Mesothelial cell of epicardium (in vitro differentiated cells): Measurements from ENCODE around the gene GNAT1. TPM values are rescaled to one million over a fixed set of nuclear protein-coding genes. Genes with fewer than 3 reads are reported as not detected.

ENCODE experiments used
- DNase-seq, 2 experiments: peaks; one replicate each; pipeline ENCODE4 v3.0.0; 2021; ENCODE audit warnings: low spot score in 2 of 2; ENCODE audit not compliant: unreplicated experiment in 2 of 2
- H3K27ac Mint-ChIP-seq: 2 replicates; pipeline ENCODE4 v1.8.0; 2021; ENCODE audit warnings: mixed read lengths
- H3K27me3 Mint-ChIP-seq: 2 replicates; pipeline ENCODE4 v1.8.0; 2021; ENCODE audit warnings: low read depth, mixed read lengths
- H3K36me3 Mint-ChIP-seq: 2 replicates; pipeline ENCODE4 v1.8.0; 2021; ENCODE audit warnings: mixed read lengths
- H3K4me1 Mint-ChIP-seq: 2 replicates; pipeline ENCODE4 v1.8.0; 2021; ENCODE audit warnings: mixed read lengths
- H3K4me3 Mint-ChIP-seq: 2 replicates; pipeline ENCODE4 v1.8.0; 2021; ENCODE audit warnings: mild to moderate bottlenecking, moderate library complexity, mixed read lengths
- H3K9me3 Mint-ChIP-seq: 2 replicates; pipeline ENCODE4 v1.8.0; 2021; ENCODE audit warnings: mixed read lengths
- total RNA-seq: library from RNA; stranded (reverse); gene quantifications from 3 replicates; pipeline ENCODE4 v1.2.1, GENCODE V29; 2021
- TF ChIP-seq, protein P1 (sequence below): fragments of 200-600 bp; sonication (generic); IDR thresholded peaks from one replicate; pipeline ENCODE4 v1.5.0; 2021; ENCODE audit warnings: antibody characterized with exemption; ENCODE audit not compliant: unreplicated experiment

The GNAT1 gene
- total RNA-seq, 1 donor from 2014 or later: 0.98 TPM

DNA sequence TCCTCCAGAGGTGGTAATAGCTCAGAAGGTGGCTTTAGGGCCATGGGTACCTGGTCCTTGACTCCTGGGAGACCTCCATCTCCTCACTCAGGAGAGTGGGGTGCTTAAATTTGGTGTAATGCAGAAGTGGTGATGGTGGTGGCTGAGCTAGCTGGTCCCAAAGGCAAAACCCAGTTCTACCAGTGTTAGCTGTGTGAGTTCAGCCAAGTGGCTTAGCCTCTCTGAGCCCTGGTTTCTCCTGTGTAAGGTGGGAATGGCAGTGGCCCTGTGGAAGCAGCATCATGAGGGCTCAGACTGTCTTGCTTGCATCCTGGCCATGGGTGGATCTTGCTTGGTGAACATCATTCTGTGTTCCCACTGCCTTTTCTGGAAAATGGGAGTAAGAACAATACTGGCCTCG is 26.9 kb upstream of the GNAT1 start:
- H3K9me3 Mint-ChIP-seq: no peaks in the 10 kb centered on the region
- H3K36me3 Mint-ChIP-seq: peaks cover 16% of the 10 kb centered on the region
- H3K27ac Mint-ChIP-seq: peak overlapping the region; percentile 68
- peaks cover 80% of the 10 kb centered on the region for H3K4me1 Mint-ChIP-seq
- no peak overlapping the region for H3K4me3 Mint-ChIP-seq
- no peaks in the 10 kb centered on the region for H3K27me3 Mint-ChIP-seq
- TF ChIP-seq, protein P1, sequence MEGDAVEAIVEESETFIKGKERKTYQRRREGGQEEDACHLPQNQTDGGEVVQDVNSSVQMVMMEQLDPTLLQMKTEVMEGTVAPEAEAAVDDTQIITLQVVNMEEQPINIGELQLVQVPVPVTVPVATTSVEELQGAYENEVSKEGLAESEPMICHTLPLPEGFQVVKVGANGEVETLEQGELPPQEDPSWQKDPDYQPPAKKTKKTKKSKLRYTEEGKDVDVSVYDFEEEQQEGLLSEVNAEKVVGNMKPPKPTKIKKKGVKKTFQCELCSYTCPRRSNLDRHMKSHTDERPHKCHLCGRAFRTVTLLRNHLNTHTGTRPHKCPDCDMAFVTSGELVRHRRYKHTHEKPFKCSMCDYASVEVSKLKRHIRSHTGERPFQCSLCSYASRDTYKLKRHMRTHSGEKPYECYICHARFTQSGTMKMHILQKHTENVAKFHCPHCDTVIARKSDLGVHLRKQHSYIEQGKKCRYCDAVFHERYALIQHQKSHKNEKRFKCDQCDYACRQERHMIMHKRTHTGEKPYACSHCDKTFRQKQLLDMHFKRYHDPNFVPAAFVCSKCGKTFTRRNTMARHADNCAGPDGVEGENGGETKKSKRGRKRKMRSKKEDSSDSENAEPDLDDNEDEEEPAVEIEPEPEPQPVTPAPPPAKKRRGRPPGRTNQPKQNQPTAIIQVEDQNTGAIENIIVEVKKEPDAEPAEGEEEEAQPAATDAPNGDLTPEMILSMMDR: no peak
- DNase-seq: no peak

DNA sequence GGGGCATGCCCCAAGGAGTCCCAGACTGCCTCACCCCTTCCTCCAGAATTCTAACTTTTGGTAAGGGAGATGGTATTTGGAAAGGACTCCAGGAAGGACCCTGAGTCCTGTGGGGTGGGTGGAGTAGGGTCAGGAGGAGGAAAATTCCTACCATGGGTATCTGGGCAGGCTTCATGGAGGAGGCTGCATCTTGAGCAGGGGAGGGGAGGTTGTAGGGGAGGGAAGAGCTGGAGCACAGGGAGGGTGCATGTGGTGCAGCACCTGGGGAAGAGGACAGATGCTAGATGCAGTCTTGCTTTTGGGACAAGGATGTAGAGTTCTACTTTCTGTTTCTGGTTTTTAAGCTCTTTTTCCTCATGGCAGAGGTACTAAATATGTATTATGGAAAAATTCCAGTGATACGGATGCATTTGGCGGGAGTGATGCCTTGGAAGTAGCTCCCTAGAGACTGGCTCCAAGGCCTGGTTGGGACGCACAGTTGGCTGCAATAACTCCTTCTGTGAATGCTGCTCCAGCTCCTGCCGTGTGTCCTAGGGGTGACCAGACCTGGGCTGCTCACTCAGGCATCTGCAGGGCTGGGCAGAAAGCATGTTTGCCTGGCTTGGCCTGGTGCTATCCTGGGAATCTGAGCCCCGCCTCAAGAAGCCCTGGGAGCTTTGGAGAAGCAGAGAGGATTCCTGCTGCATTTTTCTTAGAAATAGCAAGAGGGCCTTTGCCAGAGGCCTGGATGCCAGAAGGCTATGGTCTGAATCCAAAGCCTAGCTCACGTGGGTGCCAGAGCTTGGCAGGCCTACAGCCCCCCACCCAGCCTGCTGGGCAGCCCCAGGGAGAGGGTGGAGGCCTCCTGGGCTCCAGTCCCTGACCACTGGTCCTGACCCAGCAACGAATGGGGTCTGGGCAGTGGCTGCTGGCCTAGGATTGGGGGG is 26.2 kb upstream of the GNAT1 start:
- Mint-ChIP-seq H3K4me3 (no peak overlapping the region), H3K4me1 (peaks cover 73% of the 10 kb centered on the region), H3K36me3 (peaks cover 12% of the 10 kb centered on the region), H3K27ac (peak overlapping the region; percentile 94), H3K27me3 (no peaks in the 10 kb centered on the region), H3K9me3 (no peaks in the 10 kb centered on the region)
- TF ChIP-seq, protein P1: no peak
- DNase-seq: no peak

DNA sequence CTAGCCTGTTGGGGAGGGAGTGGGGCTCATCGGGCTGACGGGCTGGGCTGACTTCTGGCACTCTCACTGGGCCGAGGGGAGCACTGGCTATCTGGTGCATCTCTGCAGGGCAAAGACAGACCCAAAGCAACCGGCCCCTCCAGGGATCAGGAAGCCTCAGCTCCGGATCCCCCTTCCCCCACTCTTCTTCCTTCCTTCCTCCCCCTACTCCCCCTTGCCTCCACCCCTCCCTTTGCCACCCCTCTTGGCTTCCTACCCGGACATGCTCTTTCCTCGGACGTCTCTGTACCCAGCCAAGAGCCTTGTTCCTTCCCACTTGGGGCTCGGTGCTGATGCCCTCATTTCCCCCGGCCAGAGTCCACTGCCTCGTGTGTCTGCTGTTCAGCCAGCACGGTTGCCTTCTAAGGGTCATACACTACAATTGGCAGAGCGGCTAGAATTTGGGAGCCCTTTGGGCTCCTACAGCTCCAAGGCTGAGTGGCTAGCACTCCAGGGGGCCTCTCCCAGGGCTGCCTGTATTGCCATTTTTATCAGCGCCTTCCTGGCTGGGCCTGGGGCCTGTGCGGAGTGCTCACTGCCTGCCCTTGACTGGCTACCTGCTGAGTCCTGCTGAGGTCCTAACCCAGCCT is 25.4 kb upstream of the GNAT1 start:
- peak overlapping the region; percentile 94 for H3K27ac Mint-ChIP-seq
- peaks cover 68% of the 10 kb centered on the region for H3K4me1 Mint-ChIP-seq
- peaks cover 12% of the 10 kb centered on the region for H3K36me3 Mint-ChIP-seq
- TF ChIP-seq, protein P1: no peak
- DNase-seq: no peak
- H3K9me3 Mint-ChIP-seq: no peaks in the 10 kb centered on the region
- peak overlapping the region; percentile 57 for H3K4me3 Mint-ChIP-seq
- no peaks in the 10 kb centered on the region for H3K27me3 Mint-ChIP-seq

DNA sequence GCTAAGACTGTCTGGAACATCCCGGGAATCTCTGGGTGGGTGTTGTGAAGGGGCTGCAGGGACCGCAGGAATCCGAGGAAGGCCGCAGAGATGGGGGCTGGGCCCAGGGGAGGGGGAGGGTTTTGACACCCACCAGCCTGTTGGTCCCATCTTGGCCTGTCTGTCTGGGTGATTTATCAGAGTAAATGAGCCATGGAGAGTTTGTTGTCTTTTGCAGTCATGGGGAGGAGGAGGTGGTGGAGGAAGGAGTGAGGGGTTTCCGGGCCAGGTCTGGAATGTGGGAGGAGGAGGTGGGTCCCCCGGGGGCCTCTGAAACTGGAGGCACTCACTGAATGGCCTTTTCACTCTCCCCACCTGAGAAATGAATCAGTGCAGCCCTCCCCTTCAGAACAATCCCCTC is 24.8 kb upstream of the GNAT1 start:
- Mint-ChIP-seq H3K4me1 (peaks cover 62% of the 10 kb centered on the region), H3K4me3 (peak overlapping the region; percentile 57), H3K27me3 (no peaks in the 10 kb centered on the region), H3K36me3 (peaks cover 11% of the 10 kb centered on the region), H3K27ac (peak overlapping the region; percentile 94), H3K9me3 (no peaks in the 10 kb centered on the region)
- DNase-seq: no peak
- TF ChIP-seq, protein P1: no peak

DNA sequence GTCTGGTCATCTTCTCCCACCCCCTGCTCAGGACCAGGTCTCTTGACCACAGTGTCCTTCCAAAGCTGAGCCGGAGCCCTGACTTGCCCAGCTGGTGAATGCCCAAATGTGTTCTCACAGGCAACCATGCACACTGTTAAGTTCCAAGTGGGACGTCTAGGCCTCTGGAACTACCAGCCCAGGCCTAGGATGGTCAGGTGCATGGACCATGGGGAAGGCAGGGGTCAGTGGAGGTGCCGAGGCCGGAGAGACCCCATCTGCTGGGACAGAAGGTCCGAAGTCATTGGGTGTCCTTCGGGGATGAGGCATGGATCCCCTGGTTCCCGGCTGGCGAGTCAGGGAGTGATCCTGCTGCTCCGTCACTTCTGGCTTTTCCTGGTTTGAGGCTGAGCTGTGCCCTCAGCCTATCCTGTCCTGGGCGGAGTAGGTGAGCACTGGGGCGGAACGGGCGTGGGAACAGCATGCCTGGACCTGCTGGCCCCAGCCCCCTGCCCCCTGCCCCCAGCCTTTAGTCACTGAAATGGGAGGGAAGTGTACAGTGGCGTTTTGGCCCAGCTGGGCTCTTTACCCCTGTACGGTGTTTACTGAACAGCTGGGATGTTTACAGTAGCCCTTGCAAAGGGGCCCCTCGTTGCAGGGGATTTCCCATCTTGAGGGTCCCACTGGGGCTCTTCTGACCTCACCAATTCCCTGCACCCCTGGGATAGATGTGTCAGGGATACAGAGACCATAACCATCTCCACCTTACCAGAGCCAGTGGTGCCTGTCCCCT is 24.2 kb upstream of the GNAT1 start:
- peaks cover 58% of the 10 kb centered on the region for H3K4me1 Mint-ChIP-seq
- TF ChIP-seq, protein P1: no peak

More for the DNA sequence above, 24.2 kb upstream of the GNAT1 start:
- Mint-ChIP-seq H3K27ac (peak overlapping the region; percentile 94), H3K9me3 (no peaks in the 10 kb centered on the region), H3K36me3 (peaks cover 11% of the 10 kb centered on the region), H3K27me3 (no peaks in the 10 kb centered on the region), H3K4me3 (peak overlapping the region; percentile 57)
- DNase-seq: no peak
